Vagina (tissue), 2 donors: ENCODE results near the gene IRF5.

Experiments
- POLR2A ChIP-seq, 2 donors: fragments of 450-650 bp; IDR thresholded peaks; one replicate each; pipeline ENCODE4 v1.6.1; 2017; ENCODE audit warnings: antibody characterized with exemption in 2 of 2, mild to moderate bottlenecking in 2 of 2, moderate library complexity in 2 of 2
- POLR2AphosphoS5 ChIP-seq, 2 donors: sonication (generic); formaldehyde crosslinking; IDR thresholded peaks; one replicate each; pipeline ENCODE4 v1.9.0; 2017; ENCODE audit warnings: antibody characterized with exemption in 2 of 2, mild to moderate bottlenecking in 2 of 2, low read depth in 1 of 2; ENCODE audit not compliant: insufficient read depth in 1 of 2
- TF ChIP-seq, protein P1 (sequence below), 3 experiments: fragments of 450-650 bp in 2 of 3; fragments of 200-600 bp in 1 of 3; sonication (generic) in 1 of 3; IDR thresholded peaks; one replicate each; pipeline ENCODE4 v1.5.1; 2017 to 2019; ENCODE audit warnings: antibody characterized with exemption in 3 of 3, mild to moderate bottlenecking in 2 of 3, moderate library complexity in 2 of 3

DNA sequence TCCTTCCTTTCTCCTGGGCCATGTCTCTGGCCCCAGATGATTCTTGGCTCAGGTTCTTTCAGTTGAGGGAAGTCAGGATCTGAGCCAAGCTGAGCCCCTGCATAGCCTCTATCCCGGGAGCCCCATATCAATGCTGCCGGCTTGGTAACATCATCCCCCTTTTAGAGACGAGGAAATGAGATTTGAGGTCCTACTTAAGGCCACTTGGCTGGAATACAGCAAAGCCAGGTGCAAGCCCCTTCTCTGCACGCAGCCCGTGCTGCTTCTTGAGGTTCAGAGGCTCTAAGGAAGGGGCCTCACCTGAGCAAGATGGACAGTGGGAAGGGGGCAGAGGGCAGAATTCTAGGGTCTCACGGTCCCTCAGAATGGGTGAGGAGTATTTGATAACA, 2.4 kb upstream of the IRF5 start:
- TF ChIP-seq, protein P1, sequence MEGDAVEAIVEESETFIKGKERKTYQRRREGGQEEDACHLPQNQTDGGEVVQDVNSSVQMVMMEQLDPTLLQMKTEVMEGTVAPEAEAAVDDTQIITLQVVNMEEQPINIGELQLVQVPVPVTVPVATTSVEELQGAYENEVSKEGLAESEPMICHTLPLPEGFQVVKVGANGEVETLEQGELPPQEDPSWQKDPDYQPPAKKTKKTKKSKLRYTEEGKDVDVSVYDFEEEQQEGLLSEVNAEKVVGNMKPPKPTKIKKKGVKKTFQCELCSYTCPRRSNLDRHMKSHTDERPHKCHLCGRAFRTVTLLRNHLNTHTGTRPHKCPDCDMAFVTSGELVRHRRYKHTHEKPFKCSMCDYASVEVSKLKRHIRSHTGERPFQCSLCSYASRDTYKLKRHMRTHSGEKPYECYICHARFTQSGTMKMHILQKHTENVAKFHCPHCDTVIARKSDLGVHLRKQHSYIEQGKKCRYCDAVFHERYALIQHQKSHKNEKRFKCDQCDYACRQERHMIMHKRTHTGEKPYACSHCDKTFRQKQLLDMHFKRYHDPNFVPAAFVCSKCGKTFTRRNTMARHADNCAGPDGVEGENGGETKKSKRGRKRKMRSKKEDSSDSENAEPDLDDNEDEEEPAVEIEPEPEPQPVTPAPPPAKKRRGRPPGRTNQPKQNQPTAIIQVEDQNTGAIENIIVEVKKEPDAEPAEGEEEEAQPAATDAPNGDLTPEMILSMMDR (IDR thresholded peaks at IDR 0.05): no peak
- TF ChIP-seq POLR2A (IDR thresholded peaks at IDR 0.05): no peak
- no peak for TF ChIP-seq POLR2AphosphoS5 (IDR thresholded peaks at IDR 0.05; ENCODE audit: insufficient read depth in 1 of 2, low read depth in 1 of 2)
